Osteocyte (in vitro differentiated cells): Measurements from ENCODE around the gene SETD1B. TPM values are rescaled to one million over a fixed set of nuclear protein-coding genes. Genes with fewer than 3 reads are reported as not detected.

Source experiments
- DNase-seq: peaks from one replicate; pipeline ENCODE4 v3.0.0; 2021; ENCODE audit warnings: mixed read lengths; ENCODE audit not compliant: unreplicated experiment; ENCODE audit errors: extremely low spot score
- H3K27ac Mint-ChIP-seq: one replicate; pipeline ENCODE4 v1.8.0; 2021; ENCODE audit warnings: mild to moderate bottlenecking, mixed read lengths; ENCODE audit not compliant: unreplicated experiment
- H3K27me3 Mint-ChIP-seq: one replicate; pipeline ENCODE4 v1.8.0; 2021; ENCODE audit warnings: mixed read lengths; ENCODE audit not compliant: unreplicated experiment
- H3K36me3 Mint-ChIP-seq: one replicate; pipeline ENCODE4 v1.8.0; 2021; ENCODE audit warnings: mixed read lengths; ENCODE audit not compliant: unreplicated experiment
- H3K4me1 Mint-ChIP-seq: one replicate; pipeline ENCODE4 v1.8.0; 2021; ENCODE audit warnings: mixed read lengths; ENCODE audit not compliant: unreplicated experiment
- H3K4me3 Mint-ChIP-seq: one replicate; pipeline ENCODE4 v1.8.0; 2021; ENCODE audit warnings: mild to moderate bottlenecking, moderate library complexity, mixed read lengths; ENCODE audit not compliant: unreplicated experiment
- H3K9me3 Mint-ChIP-seq: one replicate; pipeline ENCODE4 v1.8.0; 2021; ENCODE audit warnings: mixed read lengths; ENCODE audit not compliant: unreplicated experiment
- total RNA-seq: library from RNA; stranded (reverse); gene quantifications from 2 replicates; pipeline ENCODE4 v1.2.1, GENCODE V29; 2021
- TF ChIP-seq, protein P1 (sequence below): fragments of 200-600 bp; sonication (generic); IDR thresholded peaks from 2 replicates; pipeline ENCODE4 v1.5.0; 2021; ENCODE audit warnings: antibody characterized with exemption, mild to moderate bottlenecking, moderate library complexity

Gene SETD1B
- total RNA-seq, 1 donor from 2014 or later: 21.0 TPM

DNA sequence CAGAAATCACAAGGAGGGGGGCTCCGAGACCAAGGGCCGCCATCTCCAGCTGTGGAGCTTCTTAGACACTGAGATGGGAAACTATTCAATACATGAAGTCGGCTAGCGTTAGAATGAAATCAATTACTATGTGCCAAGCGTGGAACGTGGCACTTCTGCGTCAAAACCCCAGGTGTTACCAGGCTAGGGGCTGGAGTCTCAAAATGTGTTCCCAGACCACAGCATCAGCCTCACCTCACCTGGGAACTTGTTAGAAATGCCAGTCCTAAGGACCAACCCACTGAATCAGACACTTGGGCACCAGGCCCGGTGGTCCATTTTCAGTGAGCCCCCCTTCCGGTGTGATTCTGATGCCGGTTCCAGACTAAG is 5.0 kb upstream of the SETD1B start:
- H3K36me3 Mint-ChIP-seq: peaks cover 17% of the 10 kb centered on the region
- H3K27ac Mint-ChIP-seq: peak overlapping the region; percentile 92
- peaks cover 51% of the 10 kb centered on the region for H3K4me1 Mint-ChIP-seq

DNA sequence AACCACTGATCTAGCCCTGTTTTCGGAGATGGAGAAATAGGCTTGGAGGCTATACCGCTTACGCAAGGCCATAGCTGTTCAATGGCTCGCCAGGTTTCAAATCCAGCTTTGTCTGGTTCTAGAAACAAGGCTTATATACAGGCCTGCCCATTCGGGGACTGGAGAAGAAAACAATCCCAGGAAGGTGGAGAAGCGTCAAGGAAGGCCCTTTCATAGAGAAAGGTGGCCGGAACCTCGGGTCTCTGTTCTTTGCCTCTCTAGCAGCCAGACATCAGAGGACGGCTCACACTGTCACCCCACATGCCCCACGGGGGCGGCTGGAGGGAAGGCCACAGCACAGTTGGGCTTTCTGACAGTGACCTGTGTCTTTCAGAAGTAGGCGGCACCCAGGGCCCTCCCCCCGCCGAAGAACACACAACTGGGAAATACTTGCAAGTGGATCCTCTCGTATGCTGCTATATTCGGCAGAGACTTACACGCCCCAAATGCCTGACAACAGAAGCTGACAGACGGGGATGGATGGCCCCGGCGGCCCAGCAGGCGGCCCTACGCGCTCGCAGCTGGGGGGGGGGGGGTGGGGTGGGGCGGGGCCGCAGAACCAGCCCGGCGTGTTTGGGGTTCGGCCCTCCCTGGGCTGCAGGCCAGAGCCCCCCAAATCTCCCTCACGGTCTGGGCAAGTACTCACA is 4.5 kb upstream of the SETD1B start:
- Mint-ChIP-seq H3K9me3 (no peaks in the 10 kb centered on the region), H3K4me3 (peak overlapping the region; percentile 77), H3K36me3 (peaks cover 17% of the 10 kb centered on the region), H3K4me1 (peaks cover 49% of the 10 kb centered on the region), H3K27me3 (no peaks in the 10 kb centered on the region), H3K27ac (peak overlapping the region; percentile 94)
- TF ChIP-seq, protein P1, sequence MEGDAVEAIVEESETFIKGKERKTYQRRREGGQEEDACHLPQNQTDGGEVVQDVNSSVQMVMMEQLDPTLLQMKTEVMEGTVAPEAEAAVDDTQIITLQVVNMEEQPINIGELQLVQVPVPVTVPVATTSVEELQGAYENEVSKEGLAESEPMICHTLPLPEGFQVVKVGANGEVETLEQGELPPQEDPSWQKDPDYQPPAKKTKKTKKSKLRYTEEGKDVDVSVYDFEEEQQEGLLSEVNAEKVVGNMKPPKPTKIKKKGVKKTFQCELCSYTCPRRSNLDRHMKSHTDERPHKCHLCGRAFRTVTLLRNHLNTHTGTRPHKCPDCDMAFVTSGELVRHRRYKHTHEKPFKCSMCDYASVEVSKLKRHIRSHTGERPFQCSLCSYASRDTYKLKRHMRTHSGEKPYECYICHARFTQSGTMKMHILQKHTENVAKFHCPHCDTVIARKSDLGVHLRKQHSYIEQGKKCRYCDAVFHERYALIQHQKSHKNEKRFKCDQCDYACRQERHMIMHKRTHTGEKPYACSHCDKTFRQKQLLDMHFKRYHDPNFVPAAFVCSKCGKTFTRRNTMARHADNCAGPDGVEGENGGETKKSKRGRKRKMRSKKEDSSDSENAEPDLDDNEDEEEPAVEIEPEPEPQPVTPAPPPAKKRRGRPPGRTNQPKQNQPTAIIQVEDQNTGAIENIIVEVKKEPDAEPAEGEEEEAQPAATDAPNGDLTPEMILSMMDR: no peak
- no peak for DNase-seq

More for the DNA sequence above, 5.0 kb upstream of the SETD1B start:
- no peak for DNase-seq
- TF ChIP-seq, protein P1: no peak
- Mint-ChIP-seq H3K27me3 (no peaks in the 10 kb centered on the region), H3K4me3 (peak overlapping the region; percentile 77), H3K9me3 (no peaks in the 10 kb centered on the region)

DNA sequence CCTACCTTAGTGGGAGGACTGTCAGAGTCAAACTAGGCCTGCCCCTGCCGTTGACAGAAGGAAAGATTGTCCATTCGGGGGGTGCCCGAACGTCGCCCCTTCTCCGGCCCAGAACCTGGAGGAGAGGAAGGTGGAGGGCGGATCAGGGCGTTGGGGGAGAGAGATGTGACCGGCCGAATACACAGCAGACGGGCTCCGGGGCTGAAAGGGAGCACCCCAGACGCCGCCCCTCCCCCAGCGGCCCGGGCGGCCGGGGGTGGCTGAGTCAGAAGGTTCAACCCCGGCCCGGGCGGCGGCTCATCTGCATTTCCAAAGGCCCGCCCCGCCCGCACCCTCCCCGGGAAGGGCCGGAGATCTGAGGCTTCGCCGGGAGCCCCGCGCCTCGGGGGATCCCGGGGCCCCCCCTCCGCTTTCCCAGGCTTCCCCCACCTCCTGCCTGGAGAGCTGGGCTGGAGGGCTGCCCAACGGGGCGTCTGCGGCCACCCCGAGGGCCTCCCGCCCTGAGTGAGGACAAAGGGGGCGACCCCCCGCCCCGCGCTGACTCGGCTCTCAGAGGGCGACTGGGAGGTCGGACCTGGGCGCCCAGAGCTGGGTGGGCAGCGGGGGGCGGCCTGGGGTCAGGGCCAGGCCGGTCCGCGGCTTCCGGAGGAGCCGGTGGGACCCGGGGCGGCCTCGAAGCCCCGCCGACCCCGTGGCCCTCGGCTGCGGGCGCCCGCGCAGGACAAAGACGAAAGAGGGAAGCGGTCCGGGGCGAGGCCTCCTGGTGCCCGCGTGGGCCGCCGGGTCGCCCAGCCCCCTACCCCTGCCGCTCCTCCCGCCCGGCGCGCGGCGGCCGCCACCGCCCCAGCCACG is 3.7 kb upstream of the SETD1B start:
- Mint-ChIP-seq H3K4me1 (peaks cover 42% of the 10 kb centered on the region), H3K4me3 (peak overlapping the region; percentile 77), H3K9me3 (no peaks in the 10 kb centered on the region), H3K27ac (peak overlapping the region; percentile 94), H3K36me3 (peaks cover 16% of the 10 kb centered on the region), H3K27me3 (no peaks in the 10 kb centered on the region)
- no peak for DNase-seq
- TF ChIP-seq, protein P1: no peak

DNA sequence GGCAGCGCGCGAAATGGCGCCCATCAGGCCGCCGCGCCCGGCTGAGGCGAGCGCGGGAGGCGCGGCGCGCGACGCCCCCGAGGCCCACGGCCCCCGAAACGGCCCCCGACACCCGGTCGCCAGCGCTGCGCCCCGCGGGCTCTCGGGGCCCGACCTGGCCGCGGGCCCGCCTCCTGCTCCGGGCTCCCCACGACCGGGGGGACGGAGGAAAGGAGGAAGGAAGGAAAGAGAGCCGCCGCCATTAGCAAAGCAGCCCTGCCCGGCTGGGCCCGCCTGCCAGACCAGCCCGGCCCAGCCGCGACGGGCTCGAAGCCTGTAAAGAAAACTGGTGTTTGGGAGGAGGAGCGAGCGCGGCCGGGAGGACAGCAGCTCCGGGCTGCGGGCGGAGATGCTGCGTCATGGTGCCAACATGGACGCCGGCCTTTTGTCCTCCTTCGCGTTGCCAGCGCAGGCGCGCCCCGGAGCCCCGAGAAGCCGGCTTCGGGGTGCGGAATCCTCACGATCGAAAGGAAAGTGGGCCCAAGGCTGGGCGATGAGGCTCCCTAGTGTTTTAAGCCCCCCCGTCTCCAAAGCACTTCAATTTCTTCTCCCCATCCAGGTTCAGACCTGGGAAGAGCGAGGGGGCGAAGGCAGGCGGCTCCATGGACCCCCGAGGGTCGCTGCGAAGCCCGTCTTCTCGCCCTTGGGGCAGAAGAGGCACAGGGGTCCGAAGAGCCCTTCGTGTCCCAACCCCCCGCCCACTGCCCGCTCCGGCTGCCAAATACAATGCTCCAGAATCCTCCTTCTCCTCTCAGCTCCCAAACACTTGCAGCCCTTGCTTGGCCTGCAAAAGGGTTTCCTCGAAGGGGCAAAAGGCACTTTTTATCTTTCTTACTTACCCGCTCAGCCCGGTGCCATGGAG is 2.9 kb upstream of the SETD1B start:
- DNase-seq: no peak
- Mint-ChIP-seq H3K4me3 (peak overlapping the region; percentile 84), H3K9me3 (no peaks in the 10 kb centered on the region), H3K27me3 (no peaks in the 10 kb centered on the region), H3K4me1 (peaks cover 42% of the 10 kb centered on the region), H3K27ac (peak overlapping the region; percentile 100), H3K36me3 (peaks cover 13% of the 10 kb centered on the region)
- TF ChIP-seq, protein P1: no peak
